ENCODE measurements around the gene ZFP92. TPM values are rescaled to one million over a fixed set of nuclear protein-coding genes. Genes with fewer than 3 reads are reported as not detected.

Gene ZFP92
- total and polyA plus RNA-seq, 2 donors (not counting 3 experiments of a cell fraction or from before 2014, with no cell fraction given), result 0.36 to 1.2 TPM

- no TSS peak for BruUV-seq (replicated peaks)
- Histone ChIP-seq H2AFZ (ENCODE audit: low read depth, low read length) (no peak overlapping the region), H3K4me1 (ENCODE audit: control insufficient read depth, extremely low read depth, insufficient read depth, low read length) (no peaks in the 10 kb centered on the region), H3K79me2 (ENCODE audit: control insufficient read depth, insufficient read depth, low read length) (no peaks in the 10 kb centered on the region), H3K36me3 (ENCODE audit: control insufficient read depth in 2 of 2, extremely low read depth in 1 of 2, insufficient read depth in 2 of 2, low read length in 2 of 2) (no peaks in the 10 kb centered on the region), H4K20me1 (replicated peaks; ENCODE audit: control insufficient read depth, extremely low read depth, insufficient read depth, low read length) (no peaks in the 10 kb centered on the region), H3K9me3 (replicated peaks; ENCODE audit: control insufficient read depth, insufficient read depth, low read length) (no peaks in the 10 kb centered on the region), H3K27ac (ENCODE audit: insufficient read depth, low read depth, low read length) (no peak overlapping the region), H3K27me3 (ENCODE audit: control insufficient read depth in 2 of 2, insufficient read depth in 2 of 2, low read length in 2 of 2) (no peaks in the 10 kb centered on the region), H3K4me2 (ENCODE audit: insufficient read depth, low read length) (no peak overlapping the region), H3K4me3 (replicated peaks in 1 of 3; ENCODE audit: insufficient read depth in 1 of 3, low read depth in 1 of 3, low read length in 3 of 3) (no peak overlapping the region), H3K9me1 (replicated peaks; ENCODE audit: control insufficient read depth, extremely low read depth, insufficient read depth, low read length) (no peaks in the 10 kb centered on the region), H3K9ac (replicated peaks; ENCODE audit: extremely low read depth, insufficient read depth, low read length) (no peak overlapping the region)
- ChIA-PET POLR2A (no interaction called here), CTCF (interaction anchor here (1.5 kb wide), 1 partner anchor 14 kb away, joined by 4 read pairs; no protein-coding TSS in a partner anchor)
- FAIRE-seq, result no peak
- no peak for DNase-seq (ENCODE audit: low read depth, low spot score)
- TF ChIP-seq MAX (IDR thresholded peaks at IDR 0.05; ENCODE audit: insufficient read depth, insufficient read length) (no peak), CTCF (IDR thresholded peaks at IDR 0.05; ENCODE audit: extremely low read depth in 1 of 2, insufficient read depth in 1 of 2, low read depth in 1 of 2, low read length in 2 of 2) (no peak), GATA2 (IDR thresholded peaks at IDR 0.05; ENCODE audit: insufficient read depth, insufficient read length, low read depth, low read length) (no peak), POLR2A (IDR thresholded peaks at IDR 0.05; ENCODE audit: low read depth, low read length) (no peak), EZH2 (IDR thresholded peaks at IDR 0.05; ENCODE audit: borderline replicate concordance, low read depth, low read length, severe bottlenecking) (no peak), FOS (IDR thresholded peaks at IDR 0.05; ENCODE audit: borderline replicate concordance, insufficient read depth, low read length) (no peak), MYC (IDR thresholded peaks at IDR 0.05; ENCODE audit: low read depth, low read length) (no peak), JUN (IDR thresholded peaks at IDR 0.05; ENCODE audit: borderline replicate concordance, insufficient read depth, insufficient read length, low read depth) (no peak), POLR2AphosphoS5 (IDR thresholded peaks at IDR 0.05; ENCODE audit: insufficient read depth, low read depth, low read length) (no peak)
- intact Hi-C loops (cut with micrococcal nuclease), result no loop called here
- dilution Hi-C loops (cut with MboI; ENCODE audit: extremely low pct_ligation_motif_present, low sequenced_read_pairs), result no loop called here
Observed at GRCh38 chrX:153446636-153446936, 35.3 kb downstream of the ZFP92 start.

All from endothelial cell of umbilical vein (primary cell).